IMR-90 (cell line): ENCODE data around the gene HTT.

Experiments
- BHLHE40 ChIP-seq: fragments of 150-350 bp; IDR thresholded peaks from 2 replicates; pipeline ENCODE4 v1.6.1; 2016; ENCODE audit warnings: mild to moderate bottlenecking, low read depth, low read length
- CEBPB ChIP-seq: IDR thresholded peaks from 2 replicates; pipeline ENCODE4 v1.6.1; 2012; ENCODE audit warnings: low read depth, low read length, improper control_type of control experiment
- FOS ChIP-seq: fragments of 150-350 bp; IDR thresholded peaks from 2 replicates; pipeline ENCODE4 v1.6.1; 2016; ENCODE audit warnings: low read depth, low read length
- MAFK ChIP-seq: IDR thresholded peaks from 2 replicates; pipeline ENCODE4 v1.6.1; 2012; ENCODE audit warnings: low read depth, low read length, improper control_type of control experiment
- MAZ ChIP-seq: IDR thresholded peaks from 2 replicates; pipeline ENCODE4 v1.6.1; 2012; ENCODE audit warnings: low read depth, mild to moderate bottlenecking, low read length, improper control_type of control experiment, moderate library complexity, borderline replicate concordance
- MXI1 ChIP-seq: IDR thresholded peaks from 2 replicates; pipeline ENCODE4 v1.6.1; 2012; ENCODE audit warnings: low read depth, mild to moderate bottlenecking, low read length, moderate library complexity, borderline replicate concordance
- NFE2L2 ChIP-seq: fragments of 150-350 bp; IDR thresholded peaks from 2 replicates; pipeline ENCODE4 v1.6.1; 2016; ENCODE audit warnings: low read depth, mild to moderate bottlenecking, low read length
- POLR2A ChIP-seq: IDR thresholded peaks from 2 replicates; pipeline ENCODE4 v1.6.1; 2012; ENCODE audit warnings: mild to moderate bottlenecking, low read depth, low read length
- RAD21 ChIP-seq: IDR thresholded peaks from 2 replicates; pipeline ENCODE4 v1.6.1; 2012; ENCODE audit warnings: low read length, improper control_type of control experiment
- RFX5 ChIP-seq: IDR thresholded peaks from 2 replicates; pipeline ENCODE4 v1.8.0; 2012; ENCODE audit warnings: low read depth, mild to moderate bottlenecking, low read length, moderate library complexity
- SMC3 ChIP-seq: fragments of 150-350 bp; IDR thresholded peaks from 2 replicates; pipeline ENCODE4 v1.6.1; 2016; ENCODE audit warnings: low read depth, mild to moderate bottlenecking, antibody characterized with exemption, low read length, moderate library complexity
- TF ChIP-seq, protein P1 (sequence below): conservative IDR thresholded peaks from 2 replicates; pipeline ENCODE4 v1.5.1; 2012; ENCODE audit warnings: mild to moderate bottlenecking, low read depth, low read length, improper control_type of control experiment

DNA sequence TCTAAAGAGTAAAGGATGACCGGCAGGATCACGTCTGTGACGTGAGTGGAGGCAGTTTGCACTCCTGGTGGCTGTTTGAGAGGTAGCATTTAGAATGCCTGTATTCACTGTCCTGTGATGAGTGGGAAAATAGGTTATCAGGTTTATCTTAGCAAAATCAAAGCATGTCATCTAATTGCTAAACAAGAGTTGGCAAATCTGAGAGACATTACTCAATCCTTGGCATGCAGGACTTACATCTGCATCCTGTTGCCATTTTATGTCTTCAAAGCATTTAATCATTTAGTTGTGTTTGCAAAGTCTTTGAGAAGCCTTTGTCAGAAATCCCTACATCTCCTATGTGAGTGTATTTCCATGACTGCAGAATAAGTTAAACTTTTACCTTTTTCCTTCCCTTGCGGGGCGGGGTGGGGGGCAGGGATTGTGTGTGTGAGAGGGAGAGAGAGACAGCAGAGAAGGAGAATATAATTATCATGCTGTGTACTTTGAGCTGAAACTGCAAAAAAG is 133.1 kb downstream of the HTT start:
- TF ChIP-seq RFX5 (no peak), POLR2A (no peak), BHLHE40 (no peak), RAD21 (no peak), CEBPB (no peak), MXI1 (no peak), SMC3 (no peak), MAFK (no peak), MAZ (no peak), NFE2L2 (no peak), FOS (no peak)
- TF ChIP-seq, protein P1, sequence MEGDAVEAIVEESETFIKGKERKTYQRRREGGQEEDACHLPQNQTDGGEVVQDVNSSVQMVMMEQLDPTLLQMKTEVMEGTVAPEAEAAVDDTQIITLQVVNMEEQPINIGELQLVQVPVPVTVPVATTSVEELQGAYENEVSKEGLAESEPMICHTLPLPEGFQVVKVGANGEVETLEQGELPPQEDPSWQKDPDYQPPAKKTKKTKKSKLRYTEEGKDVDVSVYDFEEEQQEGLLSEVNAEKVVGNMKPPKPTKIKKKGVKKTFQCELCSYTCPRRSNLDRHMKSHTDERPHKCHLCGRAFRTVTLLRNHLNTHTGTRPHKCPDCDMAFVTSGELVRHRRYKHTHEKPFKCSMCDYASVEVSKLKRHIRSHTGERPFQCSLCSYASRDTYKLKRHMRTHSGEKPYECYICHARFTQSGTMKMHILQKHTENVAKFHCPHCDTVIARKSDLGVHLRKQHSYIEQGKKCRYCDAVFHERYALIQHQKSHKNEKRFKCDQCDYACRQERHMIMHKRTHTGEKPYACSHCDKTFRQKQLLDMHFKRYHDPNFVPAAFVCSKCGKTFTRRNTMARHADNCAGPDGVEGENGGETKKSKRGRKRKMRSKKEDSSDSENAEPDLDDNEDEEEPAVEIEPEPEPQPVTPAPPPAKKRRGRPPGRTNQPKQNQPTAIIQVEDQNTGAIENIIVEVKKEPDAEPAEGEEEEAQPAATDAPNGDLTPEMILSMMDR: no peak
